ENCODE data around the gene KBTBD2.
"Not testable (repeated sequence)": the region's sequence is repeated elsewhere in the genome, so short reads cannot be mapped to it uniquely, and the experiment has no call there.

KBTBD2 gene

DNA sequence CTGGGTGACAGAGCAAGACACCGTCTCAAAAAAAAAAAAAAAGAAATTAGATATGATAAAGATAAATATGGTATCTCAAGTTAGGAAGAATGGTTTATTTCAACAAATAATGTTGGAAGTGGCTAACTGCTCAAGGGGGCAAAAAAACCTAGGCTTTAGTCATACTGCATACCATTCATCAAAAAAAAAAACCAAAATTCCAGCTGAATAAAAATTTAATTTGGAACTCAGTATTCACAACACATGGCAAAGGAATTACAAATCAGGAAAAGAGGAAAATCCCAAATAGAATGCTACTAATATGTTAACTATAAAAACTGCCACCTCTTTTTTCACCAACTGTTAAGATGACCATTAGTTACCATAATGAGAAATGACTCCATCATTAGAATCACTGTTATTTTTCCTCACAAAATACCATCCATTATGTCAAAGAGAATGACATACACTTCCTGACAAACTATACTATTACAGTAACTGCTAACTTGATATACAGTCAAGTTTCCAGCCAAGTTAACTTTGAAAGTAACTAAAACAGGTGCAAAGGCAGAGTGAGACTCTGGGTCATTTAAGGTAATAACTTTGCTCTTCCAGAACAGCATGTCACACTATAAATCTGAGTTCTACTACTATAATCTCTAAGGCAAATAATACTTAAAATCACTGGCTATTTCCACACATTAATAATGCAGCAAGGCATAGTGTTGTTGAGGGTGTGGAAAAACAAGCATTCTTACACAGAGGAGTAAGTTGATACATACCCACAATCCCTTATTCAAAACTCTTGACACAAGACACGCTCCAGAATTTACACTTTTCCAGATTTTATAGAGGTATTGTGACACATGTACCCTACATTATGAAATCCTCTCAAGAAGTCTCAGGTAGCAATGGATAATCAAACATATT lies 10.2 kb downstream of the KBTBD2 start:
- Histone ChIP-seq H3K4me3 (ENCODE audit: low read depth, low read length) (no peak overlapping the region), H3K27ac (no peak overlapping the region), H3K27me3 (ENCODE audit: insufficient read depth, low read depth, severe bottlenecking) (no peaks in the 10 kb centered on the region), H3K36me3 (peaks cover 6% of the 10 kb centered on the region), H3K9me3 (ENCODE audit: severe bottlenecking) (no peaks in the 10 kb centered on the region)
- TF ChIP-seq, protein P1, sequence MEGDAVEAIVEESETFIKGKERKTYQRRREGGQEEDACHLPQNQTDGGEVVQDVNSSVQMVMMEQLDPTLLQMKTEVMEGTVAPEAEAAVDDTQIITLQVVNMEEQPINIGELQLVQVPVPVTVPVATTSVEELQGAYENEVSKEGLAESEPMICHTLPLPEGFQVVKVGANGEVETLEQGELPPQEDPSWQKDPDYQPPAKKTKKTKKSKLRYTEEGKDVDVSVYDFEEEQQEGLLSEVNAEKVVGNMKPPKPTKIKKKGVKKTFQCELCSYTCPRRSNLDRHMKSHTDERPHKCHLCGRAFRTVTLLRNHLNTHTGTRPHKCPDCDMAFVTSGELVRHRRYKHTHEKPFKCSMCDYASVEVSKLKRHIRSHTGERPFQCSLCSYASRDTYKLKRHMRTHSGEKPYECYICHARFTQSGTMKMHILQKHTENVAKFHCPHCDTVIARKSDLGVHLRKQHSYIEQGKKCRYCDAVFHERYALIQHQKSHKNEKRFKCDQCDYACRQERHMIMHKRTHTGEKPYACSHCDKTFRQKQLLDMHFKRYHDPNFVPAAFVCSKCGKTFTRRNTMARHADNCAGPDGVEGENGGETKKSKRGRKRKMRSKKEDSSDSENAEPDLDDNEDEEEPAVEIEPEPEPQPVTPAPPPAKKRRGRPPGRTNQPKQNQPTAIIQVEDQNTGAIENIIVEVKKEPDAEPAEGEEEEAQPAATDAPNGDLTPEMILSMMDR (IDR thresholded peaks at IDR 0.05; ENCODE audit: low read depth, low read length) = no peak
- DNase-seq = no peak

DNA sequence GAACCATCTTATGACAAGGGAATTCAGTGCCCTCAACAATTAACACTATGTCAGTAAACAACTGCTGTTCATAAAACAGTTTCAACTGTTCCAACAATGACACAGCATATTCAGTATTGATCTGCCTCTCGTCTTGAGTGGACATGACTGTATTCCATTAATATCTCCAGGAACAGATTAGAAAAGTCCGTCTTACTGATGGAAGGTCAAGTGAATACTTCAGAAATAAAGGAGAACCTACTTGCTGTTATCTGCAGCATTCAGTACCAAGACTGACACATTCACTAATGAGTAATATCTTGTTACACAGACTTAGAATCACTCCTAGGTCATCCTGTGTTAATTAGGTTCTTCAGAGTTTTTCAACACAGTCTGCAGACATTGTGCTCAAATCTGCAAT lies 12.1 kb downstream of the KBTBD2 start:
- peaks cover 20% of the 10 kb centered on the region for H3K36me3 ChIP-seq
- TF ChIP-seq, protein P1 (IDR thresholded peaks at IDR 0.05; ENCODE audit: low read depth, low read length) = no peak
- no peaks in the 10 kb centered on the region for H3K9me3 ChIP-seq (ENCODE audit: severe bottlenecking)
- no peak overlapping the region for H3K4me3 ChIP-seq (ENCODE audit: low read depth, low read length)
- H3K27ac ChIP-seq = no peak overlapping the region
- DNase-seq = no peak
- no peaks in the 10 kb centered on the region for H3K27me3 ChIP-seq (ENCODE audit: insufficient read depth, low read depth, severe bottlenecking)

DNA sequence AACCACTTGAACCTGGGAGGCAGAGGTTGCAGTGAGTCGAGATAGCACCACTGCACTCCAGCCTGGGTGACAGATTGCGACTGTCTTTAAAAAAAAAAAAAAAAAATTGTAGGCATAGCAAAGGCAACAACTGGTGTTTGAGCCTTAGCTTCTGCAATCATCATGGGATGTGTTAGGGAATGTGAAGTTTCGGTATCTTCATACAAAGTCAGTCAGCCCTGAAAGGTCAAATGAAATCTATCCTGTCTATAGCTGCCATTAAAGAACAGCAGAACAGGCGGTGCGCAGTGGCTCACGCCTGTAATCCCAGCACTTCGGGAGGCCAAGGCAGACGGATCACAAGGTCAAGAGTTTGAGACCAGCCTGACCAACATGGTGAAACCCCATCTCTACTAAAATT lies 13.5 kb downstream of the KBTBD2 start:
- not testable (repeated sequence) for H3K9me3 ChIP-seq (ENCODE audit: severe bottlenecking); H3K4me3 ChIP-seq (ENCODE audit: low read depth, low read length); DNase-seq; H3K27ac ChIP-seq; H3K27me3 ChIP-seq (ENCODE audit: insufficient read depth, low read depth, severe bottlenecking)
- peaks cover 35% of the 10 kb centered on the region for H3K36me3 ChIP-seq

DNA sequence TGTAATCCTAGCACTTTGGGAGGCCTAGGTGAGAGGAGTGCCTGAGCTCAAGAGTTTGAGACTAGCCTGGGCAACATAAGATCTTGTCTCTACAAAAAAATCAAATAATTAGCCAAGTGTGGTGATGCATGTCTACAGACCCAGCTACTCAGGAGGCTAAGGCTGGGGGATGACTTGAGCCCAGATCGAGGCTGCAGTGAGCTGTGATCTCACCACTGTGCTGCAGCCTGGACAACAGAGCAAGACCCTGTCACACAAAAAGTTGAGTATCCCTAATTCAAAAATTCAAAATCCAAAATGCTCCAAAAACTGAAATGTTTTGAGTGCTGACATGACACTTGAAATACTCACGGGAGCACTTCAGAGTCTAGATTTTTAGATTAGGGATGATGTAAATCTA lies 19.1 kb downstream of the KBTBD2 start:
- DNase-seq = no peak
- Histone ChIP-seq H3K27me3 (ENCODE audit: insufficient read depth, low read depth, severe bottlenecking) (no peaks in the 10 kb centered on the region), H3K27ac (no peak overlapping the region), H3K9me3 (ENCODE audit: severe bottlenecking) (no peaks in the 10 kb centered on the region), H3K36me3 (peaks cover 77% of the 10 kb centered on the region), H3K4me3 (ENCODE audit: low read depth, low read length) (no peak overlapping the region)
- TF ChIP-seq, protein P1 (IDR thresholded peaks at IDR 0.05; ENCODE audit: low read depth, low read length) = no peak

DNA sequence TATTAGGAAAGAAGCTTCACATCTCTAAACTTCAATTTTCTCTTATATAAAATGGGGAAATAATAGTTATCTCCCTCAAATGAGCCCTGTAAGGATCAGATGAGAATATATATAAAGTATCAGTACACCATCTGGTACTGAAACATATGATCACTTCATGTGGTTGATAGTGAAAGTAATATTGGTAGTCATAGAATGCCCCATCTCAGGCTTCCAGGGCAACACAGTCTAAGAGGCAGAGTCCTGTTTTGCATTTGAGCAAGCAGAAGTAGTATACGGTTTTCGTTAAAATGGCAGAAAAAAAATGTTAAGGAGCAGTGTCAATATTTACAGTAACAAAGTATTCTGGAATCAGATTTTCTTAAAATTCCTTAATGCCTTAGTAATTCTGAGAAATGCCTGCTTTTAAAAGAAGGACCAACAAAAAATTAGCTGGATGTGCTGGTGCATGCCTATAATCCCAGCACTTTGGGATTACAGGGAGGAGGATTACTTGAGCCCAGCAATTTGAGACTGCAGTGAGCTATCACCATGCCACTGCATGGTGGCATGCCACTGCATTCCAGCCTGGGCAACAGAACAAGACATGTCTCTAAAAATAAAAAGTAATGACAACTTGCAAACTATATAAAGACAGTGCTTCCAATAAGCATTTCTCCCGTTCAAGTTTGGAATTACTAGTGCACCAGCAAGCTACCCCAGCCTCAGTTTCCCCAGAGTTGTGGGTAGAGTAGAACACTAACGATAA lies 19.8 kb downstream of the KBTBD2 start:
- no peak for DNase-seq
- H3K27me3 ChIP-seq (ENCODE audit: insufficient read depth, low read depth, severe bottlenecking) = no peaks in the 10 kb centered on the region
- TF ChIP-seq, protein P1 (IDR thresholded peaks at IDR 0.05; ENCODE audit: low read depth, low read length) = no peak
- no peaks in the 10 kb centered on the region for H3K9me3 ChIP-seq (ENCODE audit: severe bottlenecking)
- no peak overlapping the region for H3K4me3 ChIP-seq (ENCODE audit: low read depth, low read length)
- H3K27ac ChIP-seq = no peak overlapping the region
- peaks cover 77% of the 10 kb centered on the region for H3K36me3 ChIP-seq

DNA sequence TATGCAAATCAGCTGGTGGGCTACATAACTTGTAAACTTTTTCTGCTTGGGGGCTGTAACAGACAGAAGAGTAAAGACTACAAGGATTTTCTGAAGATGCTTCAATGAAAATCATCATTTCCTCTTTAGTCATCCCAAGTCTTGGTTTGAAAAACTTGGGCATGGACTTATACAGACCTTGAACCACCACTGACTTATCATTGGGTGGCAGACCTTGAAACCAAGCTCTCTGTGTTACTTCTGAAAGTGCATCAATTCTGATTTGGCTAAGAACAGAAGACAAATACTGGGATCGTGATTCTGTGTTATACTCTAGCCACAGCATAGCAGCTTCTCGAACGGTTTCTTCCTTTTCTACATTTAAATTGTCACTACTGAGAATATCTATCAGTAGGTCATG lies 21.3 kb downstream of the KBTBD2 start:
- DNase-seq = no peak
- no peaks in the 10 kb centered on the region for H3K9me3 ChIP-seq (ENCODE audit: severe bottlenecking)
- no peak overlapping the region for H3K4me3 ChIP-seq (ENCODE audit: low read depth, low read length)
- H3K27ac ChIP-seq = no peak overlapping the region
- H3K36me3 ChIP-seq = peaks cover 71% of the 10 kb centered on the region
- H3K27me3 ChIP-seq (ENCODE audit: insufficient read depth, low read depth, severe bottlenecking) = no peaks in the 10 kb centered on the region
- TF ChIP-seq, protein P1 (IDR thresholded peaks at IDR 0.05; ENCODE audit: low read depth, low read length) = no peak

Measured in WERI-Rb-1 (cell line).